AG04449 (cell line): ENCODE data around the gene ARL17B.
"Not testable (repeated sequence)": the region's sequence is repeated elsewhere in the genome, so short reads cannot be mapped to it uniquely, and the experiment has no call there.

Experiments used
- CTCF ChIA-PET: fragments of 350-600 bp; formaldehyde crosslinking; extraction: SDS; loops from one replicate; lab custom pipeline; 2021; ENCODE audit warnings: antibody characterized with exemption; lab: Yijun Ruan, JAX
- POLR2A ChIA-PET: fragments of 400-600, 350-600 bp; formaldehyde crosslinking; extraction: SDS; loops from one replicate; lab custom pipeline; 2020; ENCODE audit warnings: antibody characterized with exemption, inconsistent platforms; lab: Yijun Ruan, JAX
- DNase-seq: peaks from one replicate; pipeline ENCODE4 v3.0.0-alpha.2; 2010; ENCODE audit warnings: low read depth, low spot score
- H3K4me3 ChIP-seq: 2 replicates; pipeline ENCODE4 v1.5.1; 2011; ENCODE audit warnings: low read depth, mild to moderate bottlenecking, control low read depth, low read length
- TF ChIP-seq, protein P1 (sequence below): IDR thresholded peaks from one replicate; pipeline ENCODE4 v1.5.1; 2011; ENCODE audit warnings: mild to moderate bottlenecking, moderate library complexity, low read length, control low read depth, inconsistent platforms; ENCODE audit not compliant: insufficient read depth; ENCODE audit errors: missing control alignments

Gene ARL17B

DNA sequence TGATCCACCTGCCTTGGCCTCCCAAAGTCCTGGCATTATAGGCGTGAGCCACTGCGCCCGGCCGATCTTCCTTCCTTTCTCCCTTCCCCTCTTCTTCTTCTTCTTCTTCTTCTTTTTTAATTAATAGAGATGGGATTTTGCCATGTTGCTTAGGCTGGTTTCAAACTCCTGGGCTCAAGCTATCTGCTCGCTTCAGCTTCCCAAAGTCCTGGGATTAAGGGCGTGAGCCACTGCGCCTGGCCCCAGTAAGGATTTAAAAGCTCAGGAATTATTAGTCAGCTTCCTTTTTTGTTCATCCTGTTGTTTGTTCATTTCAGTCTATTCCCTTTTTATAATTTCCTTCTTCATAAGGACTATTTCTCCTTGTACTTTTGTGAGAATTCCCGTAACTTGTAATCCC is 99.3 kb downstream of the ARL17B start:
- ChIA-PET POLR2A (interaction anchor here (0.6 kb wide), 1 partner anchor 76 kb away, joined by 4 read pairs; no protein-coding TSS in a partner anchor), CTCF (interaction anchor here (0.7 to 2.3 kb wide), 3 partner anchors 9 to 24 kb away, joined by 3 to 6 read pairs (median 4); no protein-coding TSS in a partner anchor)
- TF ChIP-seq, protein P1, sequence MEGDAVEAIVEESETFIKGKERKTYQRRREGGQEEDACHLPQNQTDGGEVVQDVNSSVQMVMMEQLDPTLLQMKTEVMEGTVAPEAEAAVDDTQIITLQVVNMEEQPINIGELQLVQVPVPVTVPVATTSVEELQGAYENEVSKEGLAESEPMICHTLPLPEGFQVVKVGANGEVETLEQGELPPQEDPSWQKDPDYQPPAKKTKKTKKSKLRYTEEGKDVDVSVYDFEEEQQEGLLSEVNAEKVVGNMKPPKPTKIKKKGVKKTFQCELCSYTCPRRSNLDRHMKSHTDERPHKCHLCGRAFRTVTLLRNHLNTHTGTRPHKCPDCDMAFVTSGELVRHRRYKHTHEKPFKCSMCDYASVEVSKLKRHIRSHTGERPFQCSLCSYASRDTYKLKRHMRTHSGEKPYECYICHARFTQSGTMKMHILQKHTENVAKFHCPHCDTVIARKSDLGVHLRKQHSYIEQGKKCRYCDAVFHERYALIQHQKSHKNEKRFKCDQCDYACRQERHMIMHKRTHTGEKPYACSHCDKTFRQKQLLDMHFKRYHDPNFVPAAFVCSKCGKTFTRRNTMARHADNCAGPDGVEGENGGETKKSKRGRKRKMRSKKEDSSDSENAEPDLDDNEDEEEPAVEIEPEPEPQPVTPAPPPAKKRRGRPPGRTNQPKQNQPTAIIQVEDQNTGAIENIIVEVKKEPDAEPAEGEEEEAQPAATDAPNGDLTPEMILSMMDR: no peak
- no peak overlapping the region for H3K4me3 ChIP-seq
- DNase-seq: no peak

DNA sequence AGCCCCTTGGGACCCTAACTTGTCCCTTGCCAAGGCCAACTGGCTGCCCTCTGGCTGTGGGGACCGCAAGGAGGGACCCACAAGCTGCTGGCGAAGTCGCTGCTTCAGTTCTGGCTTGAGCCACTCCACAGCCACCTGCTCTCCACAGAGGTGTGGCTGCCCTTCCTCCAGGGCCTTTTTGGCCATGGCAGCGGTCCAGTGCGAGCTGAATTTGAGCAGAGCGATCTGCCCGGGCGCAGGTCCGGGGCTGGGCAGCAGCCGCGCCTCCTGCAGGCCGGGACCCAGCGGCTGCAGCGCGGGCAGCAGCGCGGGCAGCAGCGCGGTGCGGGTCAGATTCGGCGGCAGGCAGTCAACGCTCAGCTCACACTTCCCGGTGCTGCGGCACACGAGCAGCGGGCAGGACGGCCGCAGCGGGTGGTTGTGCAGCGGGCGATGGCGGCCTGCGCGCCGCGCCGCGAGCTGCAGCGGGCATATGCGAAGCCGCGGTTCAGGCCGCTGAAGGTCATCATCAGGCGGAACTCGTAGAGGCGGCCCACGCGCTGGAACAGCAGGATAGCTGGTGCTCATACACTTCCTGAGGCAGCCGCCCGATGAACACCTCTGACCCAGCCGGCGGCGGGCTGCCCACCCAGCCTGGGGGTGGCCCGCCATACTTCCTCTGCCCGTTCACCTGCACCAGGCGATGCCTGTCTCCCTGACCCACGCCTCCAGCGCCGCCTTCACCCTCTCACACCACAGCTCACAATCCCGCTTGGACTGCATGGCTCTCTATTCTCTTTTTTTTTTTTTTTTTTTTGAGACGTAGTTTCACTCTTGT is 101.5 kb downstream of the ARL17B start:
- CTCF ChIA-PET: interaction anchor here (2.9 kb wide), 1 partner anchor 257 kb away, joined by 7 read pairs; no protein-coding TSS in a partner anchor
- peak overlapping the region; percentile 38 for H3K4me3 ChIP-seq
- POLR2A ChIA-PET, DNase-seq: not testable (repeated sequence)

DNA sequence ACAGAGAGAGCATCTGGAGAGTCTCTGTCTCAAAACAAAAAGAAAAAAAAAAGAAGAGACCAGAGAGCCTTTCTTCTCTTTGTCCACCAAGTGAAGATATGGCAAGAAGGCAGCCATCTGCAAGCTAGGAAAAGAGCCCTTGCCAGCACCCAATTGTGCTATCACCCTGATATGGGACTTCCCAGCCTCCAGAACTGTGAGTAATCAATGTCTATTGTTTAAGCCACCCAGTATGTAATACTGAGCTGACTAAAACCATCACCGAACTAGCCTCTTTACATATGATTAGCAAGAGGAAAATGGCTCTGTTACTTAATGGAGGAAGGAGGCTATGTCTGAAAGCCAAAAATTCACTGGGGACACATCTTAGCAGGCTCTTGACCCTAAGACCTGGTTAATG is 105.2 kb downstream of the ARL17B start:
- POLR2A ChIA-PET: interaction anchor here (0.8 kb wide), 1 partner anchor 10 kb away, joined by 3 read pairs; no protein-coding TSS in a partner anchor
- not testable (repeated sequence) for DNase-seq, H3K4me3 ChIP-seq
- CTCF ChIA-PET: interaction anchor here (0.7 kb wide), 1 partner anchor 92 kb away, joined by 3 read pairs; no protein-coding TSS in a partner anchor

DNA sequence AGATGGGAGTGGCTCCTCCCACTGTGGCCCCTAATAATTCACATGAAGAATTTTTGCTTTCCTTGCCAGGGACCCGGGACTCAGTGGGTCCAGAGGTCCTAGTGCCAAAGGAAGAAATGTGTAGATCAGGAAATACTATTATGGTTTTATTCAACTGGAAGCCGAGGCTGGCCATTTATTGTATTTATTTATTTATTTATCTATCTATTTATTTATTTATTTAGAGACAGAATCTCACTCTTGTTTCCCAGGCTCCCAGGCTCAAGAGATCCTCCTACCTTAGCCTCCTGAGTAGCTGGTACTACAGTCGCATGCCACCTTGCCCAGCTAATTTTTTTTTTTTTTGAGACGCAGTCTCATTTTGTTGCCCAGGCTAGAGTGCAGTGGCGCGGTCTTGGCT is 107.4 kb downstream of the ARL17B start:
- DNase-seq, POLR2A ChIA-PET, CTCF ChIA-PET, H3K4me3 ChIP-seq: not testable (repeated sequence)

DNA sequence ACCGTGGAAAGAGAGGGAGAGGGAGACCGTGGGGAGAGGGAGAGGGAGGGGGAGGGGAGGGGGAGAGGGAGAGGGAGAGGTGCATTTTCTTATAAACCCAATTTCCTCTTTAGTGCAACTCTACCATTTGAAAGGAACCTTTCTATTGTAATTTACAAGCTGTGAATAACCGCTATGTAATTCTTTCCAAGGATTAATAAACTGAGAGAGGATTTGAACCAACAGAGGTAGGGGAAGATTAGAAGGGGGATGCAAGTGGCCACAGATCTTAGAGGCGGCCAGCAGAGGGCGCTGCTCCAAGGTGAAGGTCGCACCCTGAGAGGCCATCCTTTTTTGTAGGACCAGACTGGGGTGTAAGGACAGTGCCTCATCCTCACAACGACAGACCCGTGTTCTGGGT is 107.8 kb downstream of the ARL17B start:
- POLR2A ChIA-PET, DNase-seq, H3K4me3 ChIP-seq, CTCF ChIA-PET: not testable (repeated sequence)
- TF ChIP-seq, protein P1: peak; percentile 61

DNA sequence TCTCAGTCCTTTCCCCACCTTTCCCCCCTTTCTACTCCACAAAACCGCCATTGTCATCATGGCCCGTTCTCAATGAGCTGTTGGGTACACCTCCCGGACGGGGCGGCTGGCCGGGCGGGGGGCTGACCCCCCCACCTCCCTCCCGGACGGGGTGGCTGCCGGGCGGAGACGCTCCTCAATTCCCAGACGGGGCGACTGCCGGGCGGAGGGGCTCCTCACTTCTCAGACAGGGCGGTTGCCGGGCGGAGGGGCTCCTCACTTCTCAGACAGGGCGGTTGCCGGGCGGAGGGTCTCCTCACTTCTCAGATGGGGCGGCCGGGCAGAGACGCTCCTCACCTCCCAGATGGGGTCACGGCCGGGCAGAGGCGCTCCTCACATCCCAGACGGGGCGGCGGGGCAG is 108.8 kb downstream of the ARL17B start:
- DNase-seq, H3K4me3 ChIP-seq, POLR2A ChIA-PET, CTCF ChIA-PET: not testable (repeated sequence)

DNA sequence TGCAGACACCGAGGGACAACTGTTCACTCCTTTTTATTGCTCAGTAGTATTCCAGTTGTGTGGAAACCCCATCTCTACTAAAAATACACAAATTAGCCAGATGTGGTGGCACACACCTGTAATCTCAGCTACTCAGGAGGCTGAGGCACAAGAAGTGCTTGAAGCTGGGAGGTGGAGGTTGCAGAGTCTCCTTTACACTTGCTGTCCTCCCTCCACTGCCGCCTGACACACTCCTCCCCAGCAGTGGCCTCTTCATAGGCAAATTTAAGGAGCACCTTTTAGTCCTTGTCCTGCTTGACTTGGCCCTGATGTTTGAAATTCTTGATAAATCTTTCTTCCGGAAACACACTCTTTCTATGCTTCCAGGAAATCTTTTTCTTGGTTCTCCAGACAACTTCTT is 112.4 kb downstream of the ARL17B start:
- DNase-seq, CTCF ChIA-PET, H3K4me3 ChIP-seq, POLR2A ChIA-PET: not testable (repeated sequence)

DNA sequence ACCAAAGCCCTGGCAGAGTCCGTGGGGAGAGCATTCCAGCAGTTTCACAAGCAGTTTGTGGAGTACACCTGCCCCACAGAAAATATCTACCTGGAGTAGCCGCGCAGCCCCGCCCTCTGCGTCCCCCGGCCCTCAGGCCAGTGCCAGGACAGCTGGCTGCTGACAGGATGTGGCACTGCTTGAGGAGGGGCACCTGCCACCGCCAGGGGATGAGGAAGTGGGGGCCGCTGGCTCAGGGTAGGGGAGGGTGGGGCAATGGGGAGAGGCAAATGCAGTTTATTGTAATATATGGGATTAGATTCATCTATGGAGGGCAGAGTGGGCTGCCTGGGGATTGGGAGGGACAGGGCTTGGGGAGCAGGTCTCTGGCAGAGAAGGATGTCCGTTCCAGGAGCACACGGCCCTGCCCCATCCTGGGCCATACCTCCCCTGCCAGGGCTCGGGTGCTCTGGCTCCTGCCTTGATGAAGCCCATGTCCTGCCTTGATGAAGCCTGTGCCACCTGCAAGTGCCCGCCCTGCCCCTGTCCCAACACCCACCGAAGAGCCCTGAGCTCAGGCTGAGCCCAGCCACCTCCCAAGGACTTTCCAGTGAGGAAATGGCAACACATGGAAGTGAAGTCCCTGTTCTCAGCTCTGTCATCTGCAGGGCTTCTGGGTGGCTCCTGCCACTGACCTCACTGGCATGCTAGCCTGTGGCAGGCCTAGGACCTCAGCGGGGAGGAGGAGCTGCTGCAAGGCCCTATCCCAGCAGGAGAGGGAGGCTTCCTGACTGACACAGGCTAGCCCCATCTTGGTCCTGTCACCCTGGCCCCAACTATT is 116.4 kb downstream of the ARL17B start:
- CTCF ChIA-PET, POLR2A ChIA-PET, DNase-seq, H3K4me3 ChIP-seq: not testable (repeated sequence)

DNA sequence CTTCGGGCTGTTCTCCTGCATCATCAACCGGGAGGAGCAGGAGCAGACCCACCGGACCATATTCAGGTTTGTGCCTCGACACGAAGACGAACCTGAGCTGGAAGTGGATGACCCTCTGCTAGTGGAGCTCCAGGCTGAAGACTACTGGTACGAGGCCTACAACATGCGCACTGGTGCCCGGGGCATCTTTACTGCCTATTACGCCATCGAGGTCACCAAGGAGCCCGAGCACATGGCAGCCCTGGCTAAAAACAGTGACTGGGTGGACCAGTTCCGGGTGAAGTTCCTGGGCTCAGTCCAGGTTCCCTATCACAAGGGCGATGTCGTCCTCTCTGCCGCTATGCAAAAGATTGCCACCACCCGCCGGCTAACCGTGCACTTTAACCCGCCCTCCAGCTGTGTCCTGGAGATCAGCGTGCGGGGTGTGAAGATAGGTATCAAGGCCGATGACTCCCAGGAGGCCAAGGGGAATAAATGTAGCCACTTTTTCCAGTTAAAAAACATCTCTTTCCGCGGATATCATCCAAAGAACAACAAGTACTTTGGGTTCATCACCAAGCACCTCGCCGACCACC is 117.1 kb downstream of the ARL17B start:
- DNase-seq, CTCF ChIA-PET, POLR2A ChIA-PET, H3K4me3 ChIP-seq: not testable (repeated sequence)

DNA sequence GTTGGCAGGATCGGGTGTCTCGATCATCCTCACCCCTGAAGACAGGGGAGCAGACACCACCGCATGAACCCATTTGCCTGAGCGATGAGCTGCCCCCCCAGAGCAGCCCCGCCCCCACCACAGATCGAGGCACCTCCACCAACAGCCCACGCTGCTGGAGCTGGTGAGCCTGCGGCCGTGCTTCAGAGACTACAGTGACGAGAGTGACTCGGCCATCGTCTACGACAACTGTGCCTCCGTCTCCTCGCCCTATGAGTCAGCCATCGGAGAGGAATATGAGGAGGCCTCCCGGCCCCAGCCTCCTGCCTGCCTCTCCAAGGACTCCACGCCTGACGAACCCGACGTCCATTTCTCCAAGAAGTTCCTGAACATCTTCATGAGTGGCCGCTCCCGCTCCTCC is 117.6 kb downstream of the ARL17B start:
- H3K4me3 ChIP-seq, POLR2A ChIA-PET, DNase-seq, CTCF ChIA-PET: not testable (repeated sequence)

DNA sequence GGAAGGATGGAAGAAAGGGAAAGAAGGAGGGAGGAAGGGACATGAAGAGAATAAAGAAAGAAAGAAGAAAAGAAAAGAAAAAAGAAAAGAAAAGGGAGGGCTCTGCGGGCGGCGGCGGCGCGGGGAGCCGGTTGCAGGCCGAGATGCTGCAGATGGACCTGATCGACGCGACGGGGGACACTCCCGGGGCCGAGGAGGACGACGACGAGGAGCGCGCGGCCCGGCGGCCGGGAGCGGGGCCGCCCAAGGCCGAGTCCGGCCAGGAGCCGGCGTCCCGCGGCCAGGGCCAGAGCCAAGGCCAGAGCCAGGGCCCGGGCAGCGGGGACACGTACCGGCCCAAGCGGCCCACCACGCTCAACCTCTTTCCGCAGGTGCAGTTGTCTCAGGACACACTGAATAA is 118.1 kb downstream of the ARL17B start:
- H3K4me3 ChIP-seq, POLR2A ChIA-PET, CTCF ChIA-PET, DNase-seq: not testable (repeated sequence)

DNA sequence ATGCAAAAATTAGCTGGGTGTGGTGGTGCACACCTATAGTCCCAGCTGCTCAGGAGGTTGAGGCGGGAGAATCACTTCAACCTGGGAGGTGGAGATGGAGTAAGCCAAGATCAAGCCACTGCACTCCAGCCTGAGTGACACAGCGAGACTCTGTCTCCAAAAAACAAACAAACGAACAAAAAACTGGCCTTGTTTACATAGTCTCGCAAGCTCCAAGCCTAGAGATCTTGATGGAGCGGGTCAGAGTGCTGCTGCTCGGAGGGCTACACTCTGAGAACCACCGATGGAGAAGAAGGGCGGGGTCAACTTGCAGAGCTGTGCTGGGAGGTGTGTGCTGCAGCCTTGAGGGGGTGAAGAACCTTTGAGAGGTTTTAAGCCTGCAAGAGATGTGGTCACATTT is 130.2 kb downstream of the ARL17B start:
- DNase-seq, CTCF ChIA-PET, POLR2A ChIA-PET, H3K4me3 ChIP-seq: not testable (repeated sequence)

DNA sequence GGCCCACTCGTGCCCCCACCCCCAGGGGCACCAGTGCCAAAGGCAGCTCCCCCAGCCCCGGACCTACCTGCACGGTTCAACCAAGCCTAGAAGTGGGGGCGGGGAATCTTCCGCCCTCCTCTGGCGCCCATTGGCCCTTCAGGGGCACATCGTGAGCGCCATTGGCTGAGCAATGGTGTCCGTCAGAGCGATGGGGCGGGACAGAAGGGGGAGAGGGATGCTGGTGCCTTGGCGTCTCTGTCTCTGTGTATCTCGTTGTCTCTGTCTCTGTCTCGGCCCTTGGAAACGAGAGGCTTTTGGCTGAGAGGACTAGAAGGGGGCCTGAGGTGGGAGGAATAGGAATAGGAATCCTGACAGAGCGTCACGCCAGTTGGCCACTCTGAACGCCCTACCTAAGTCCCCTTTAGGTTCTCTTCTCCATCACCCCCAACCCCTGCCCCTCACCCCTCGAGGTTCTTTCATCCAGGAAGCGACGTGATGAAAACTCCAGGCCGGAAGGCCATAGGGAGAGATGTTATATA is 136.2 kb downstream of the ARL17B start:
- CTCF ChIA-PET, POLR2A ChIA-PET: not testable (repeated sequence)
- H3K4me3 ChIP-seq: peak overlapping the region; percentile 46
- DNase-seq: peak; percentile 2
